GM12891 (cell line): ENCODE data around the gene SPRING1.

ENCODE experiments used
- POLR2A ChIP-seq: IDR thresholded peaks from 2 replicates; pipeline ENCODE4 v1.6.1; 2011; ENCODE audit warnings: low read depth, low read length, control low read depth
- POLR2AphosphoS5 ChIP-seq: IDR thresholded peaks from 2 replicates; pipeline ENCODE4 v1.6.1; 2011; ENCODE audit warnings: low read depth, low read length, control low read depth
- SPI1 ChIP-seq: IDR thresholded peaks from 2 replicates; pipeline ENCODE4 v1.6.1; 2011; ENCODE audit warnings: low read depth, low read length, control low read depth

GRCh38 chr12:116771651-116772050 is 33.8 kb upstream of the SPRING1 start:
- no peak for TF ChIP-seq SPI1
- no peak for TF ChIP-seq POLR2A
- no peak for TF ChIP-seq POLR2AphosphoS5
